H1 (cell line): ENCODE results near the gene SAP30L. TPM values are rescaled to one million over a fixed set of nuclear protein-coding genes. Genes with fewer than 3 reads are reported as not detected.

ENCODE experiments used
- CTCF ChIA-PET: fragments of 300-600 bp; sonication (Branson Sonifier 250); formaldehyde crosslinking; loops from one replicate; lab custom pipeline; 2021; ENCODE audit not compliant: partially characterized antibody; lab: Charles Lee
- POLR2A ChIA-PET: fragments of 300-600 bp; sonication (Branson Sonifier 250); formaldehyde crosslinking; loops from one replicate; lab custom pipeline; 2021; ENCODE audit warnings: inconsistent platforms; ENCODE audit not compliant: partially characterized antibody; lab: Charles Lee
- DNase-seq, 2 experiments: peaks; one replicate each; pipeline versions ENCODE4 v3.0.0 to v3.0.0-alpha.2; 2010 to 2022; ENCODE audit warnings: low spot score in 2 of 2, low read depth in 1 of 2, mixed read lengths in 1 of 2
- FAIRE-seq: peaks from 2 replicates; lab custom pipeline; 2011; peaks lifted over from hg19 to GRCh38; lab: Jason Lieb, UNC
- H2AFZ ChIP-seq: 2 replicates; pipeline ENCODE4 v1.8.1; 2012; ENCODE audit warnings: low read length, inconsistent platforms
- H2AK5ac ChIP-seq: 2 replicates; pipeline ENCODE4 v1.6.1; 2013; ENCODE audit warnings: low read depth, low read length
- H2BK120ac ChIP-seq: replicated peaks from 2 replicates; pipeline ENCODE3; 2013; ENCODE audit warnings: low read depth, low read length, inconsistent platforms
- H2BK12ac ChIP-seq: 2 replicates; pipeline ENCODE4 v1.6.1; 2013; ENCODE audit warnings: low read depth, low read length
- H2BK15ac ChIP-seq: 2 replicates; pipeline ENCODE4 v1.6.1; 2013; ENCODE audit warnings: low read length
- H2BK20ac ChIP-seq: 2 replicates; pipeline ENCODE4 v1.6.1; 2013; ENCODE audit warnings: low read length
- H2BK5ac ChIP-seq: 2 replicates; pipeline ENCODE4 v1.6.1; 2013; ENCODE audit warnings: low read depth, low read length
- H3K14ac ChIP-seq: 2 replicates; pipeline ENCODE4 v1.6.1; 2013; ENCODE audit warnings: inconsistent platforms; ENCODE audit not compliant: insufficient read length
- H3K18ac ChIP-seq: 2 replicates; pipeline ENCODE4 v1.6.1; 2013; ENCODE audit warnings: low read length; ENCODE audit errors: extremely low read depth
- H3K23ac ChIP-seq: 2 replicates; pipeline ENCODE4 v1.6.1; 2013; ENCODE audit warnings: inconsistent platforms; ENCODE audit not compliant: insufficient read length
- H3K23me2 ChIP-seq: 2 replicates; pipeline ENCODE4 v1.6.1; 2013; ENCODE audit warnings: low read depth, low read length
- H3K27ac ChIP-seq: 2 replicates; pipeline ENCODE4 v1.6.1; 2011; ENCODE audit warnings: low read depth, low read length, inconsistent platforms
- H3K27me3 ChIP-seq, 4 experiments: replicated peaks in 1 of 4; 1 replicate in 1 of 4; 2 replicates in 3 of 4; pipeline versions ENCODE4 v1.6.1 to v1.8.1; 2011 to 2013; ENCODE audit warnings: low read length in 3 of 4, mild to moderate bottlenecking in 3 of 4, inconsistent platforms in 2 of 4, mixed read lengths in 2 of 4, moderate library complexity in 1 of 4; ENCODE audit not compliant: control insufficient read depth in 3 of 4, insufficient read depth in 3 of 4; ENCODE audit errors: extremely low read depth in 1 of 4
- H3K36me3 ChIP-seq, 4 experiments: 2 replicates each; pipeline versions ENCODE4 v1.6.1 to v1.8.1; 2011 to 2013; ENCODE audit warnings: mild to moderate bottlenecking in 4 of 4, low read length in 3 of 4, moderate library complexity in 2 of 4, control low read depth in 1 of 4, inconsistent platforms in 1 of 4; ENCODE audit not compliant: insufficient read depth in 4 of 4, control insufficient read depth in 2 of 4
- H3K4ac ChIP-seq: replicated peaks from 2 replicates; pipeline ENCODE3; 2013; ENCODE audit warnings: low read length, low read depth, mixed read lengths, inconsistent platforms; ENCODE audit not compliant: insufficient read length
- H3K4me1 ChIP-seq, 4 experiments: replicated peaks in 1 of 4; 1 replicate in 1 of 4; 2 replicates in 3 of 4; pipeline versions ENCODE4 v1.6.1 to v1.8.1; 2011 to 2013; ENCODE audit warnings: low read length in 3 of 4, inconsistent platforms in 2 of 4, mixed read lengths in 1 of 4; ENCODE audit not compliant: insufficient read depth in 4 of 4, control insufficient read depth in 3 of 4
- H3K4me2 ChIP-seq, 2 experiments: 2 replicates each; pipeline versions ENCODE4 v1.6.1 to v1.8.1; 2011 to 2013; ENCODE audit warnings: low read depth in 2 of 2, low read length in 2 of 2, control low read depth in 1 of 2, inconsistent platforms in 1 of 2, mild to moderate bottlenecking in 1 of 2; ENCODE audit not compliant: insufficient read depth in 1 of 2
- H3K4me3 ChIP-seq, 4 experiments: fragments of 200-600, 300-600 bp in 1 of 4; sonication (generic), shearing (Covaris generic), sonication (Bioruptor Twin) in 1 of 4; 2 replicates each; pipeline versions ENCODE4 v1.5.1 to v1.8.1; 2011 to 2016; ENCODE audit warnings: low read length in 4 of 4, low read depth in 3 of 4, control low read depth in 2 of 4, inconsistent platforms in 2 of 4, mild to moderate bottlenecking in 2 of 4, mixed read lengths in 1 of 4, moderate library complexity in 1 of 4; ENCODE audit not compliant: insufficient read depth in 2 of 4; ENCODE audit errors: extremely low read depth in 1 of 4
- H3K56ac ChIP-seq: replicated peaks from 2 replicates; pipeline ENCODE3; 2013; ENCODE audit warnings: low read depth, mild to moderate bottlenecking, mixed read lengths, low read length, inconsistent platforms; ENCODE audit not compliant: insufficient read length
- H3K79me1 ChIP-seq: 2 replicates; pipeline ENCODE4 v1.6.1; 2013; ENCODE audit warnings: low read depth, low read length, control low read depth
- H3K79me2 ChIP-seq, 2 experiments: 2 replicates each; pipeline versions ENCODE4 v1.6.1 to v1.8.1; 2012 to 2013; ENCODE audit warnings: low read length in 2 of 2, mild to moderate bottlenecking in 2 of 2, inconsistent platforms in 1 of 2; ENCODE audit not compliant: insufficient read depth in 2 of 2, control insufficient read depth in 1 of 2
- H3K9ac ChIP-seq, 4 experiments: replicated peaks in 1 of 4; 1 replicate in 1 of 4; 2 replicates in 3 of 4; pipeline versions ENCODE4 v1.6.1 to v1.8.1; 2011 to 2013; ENCODE audit warnings: low read depth in 3 of 4, low read length in 3 of 4, control low read depth in 2 of 4, mild to moderate bottlenecking in 2 of 4, moderate library complexity in 2 of 4, inconsistent platforms in 1 of 4; ENCODE audit errors: extremely low read depth in 1 of 4
- H3K9me3 ChIP-seq, 2 experiments: 2 replicates each; pipeline versions ENCODE4 v1.6.1 to v1.8.1; 2012 to 2013; ENCODE audit warnings: mild to moderate bottlenecking in 2 of 2, moderate library complexity in 2 of 2, control low read depth in 1 of 2, inconsistent platforms in 1 of 2, low read depth in 1 of 2, low read length in 1 of 2, mixed read lengths in 1 of 2; ENCODE audit not compliant: insufficient read depth in 2 of 2
- H4K20me1 ChIP-seq, 2 experiments: replicated peaks in 1 of 2; 2 replicates each; pipeline versions ENCODE3 to v1.8.1; 2011 to 2013; ENCODE audit warnings: inconsistent platforms in 2 of 2, low read length in 2 of 2, mild to moderate bottlenecking in 1 of 2; ENCODE audit not compliant: insufficient read depth in 2 of 2, control insufficient read depth in 1 of 2
- H4K5ac ChIP-seq: 2 replicates; pipeline ENCODE4 v1.6.1; 2013; ENCODE audit warnings: low read length, low read depth, mixed read lengths, inconsistent platforms; ENCODE audit not compliant: insufficient read length
- H4K8ac ChIP-seq: 2 replicates; pipeline ENCODE4 v1.8.0; 2013; ENCODE audit warnings: mild to moderate bottlenecking, moderate library complexity, low read length, inconsistent platforms; ENCODE audit not compliant: insufficient read depth; ENCODE audit errors: extremely low read depth
- H4K91ac ChIP-seq: replicated peaks from 2 replicates; pipeline ENCODE3; 2013; ENCODE audit warnings: low read length, mixed read lengths, inconsistent platforms; ENCODE audit not compliant: insufficient read length
- CBX5 ChIP-seq: fragments of 300-800, 300-1000 bp; sonication (generic); IDR thresholded peaks from 2 replicates; pipeline ENCODE4 v1.7.1; 2016; ENCODE audit warnings: antibody characterized with exemption, low read length, low read depth
- CBX8 ChIP-seq: fragments of 300-800, 300-1000 bp; sonication (generic); IDR thresholded peaks from 2 replicates; pipeline ENCODE4 v1.7.1; 2016; ENCODE audit warnings: low read depth, low read length, borderline replicate concordance
- CTBP2 ChIP-seq: IDR thresholded peaks from 2 replicates; pipeline ENCODE4 v1.7.0; 2011; ENCODE audit warnings: borderline replicate concordance, mild to moderate bottlenecking, moderate library complexity, mixed read lengths, low read length; ENCODE audit not compliant: insufficient read depth, insufficient read length
- EZH2 ChIP-seq: fragments of 200-600 bp; sonication (generic); IDR thresholded peaks from 2 replicates; pipeline ENCODE4 v1.7.1; 2012; ENCODE audit warnings: low read depth, mild to moderate bottlenecking, moderate library complexity, low read length, inconsistent platforms; ENCODE audit not compliant: severe bottlenecking
- FOSL1 ChIP-seq: IDR thresholded peaks from 2 replicates; pipeline ENCODE4 v1.6.1; 2011; ENCODE audit warnings: mild to moderate bottlenecking, low read depth, low read length, moderate library complexity; ENCODE audit not compliant: insufficient read depth
- KDM5A ChIP-seq: fragments of 200-600 bp; IDR thresholded peaks from 2 replicates; pipeline ENCODE4 v1.7.1; 2012; ENCODE audit warnings: mild to moderate bottlenecking, low read length, inconsistent platforms, mixed read lengths
- POU5F1 ChIP-seq: IDR thresholded peaks from 2 replicates; pipeline ENCODE4 v1.6.1; 2011; ENCODE audit warnings: low read depth, mild to moderate bottlenecking, low read length, moderate library complexity
- RAD21 ChIP-seq, 2 experiments: IDR thresholded peaks in 1 of 2; conservative IDR thresholded peaks in 1 of 2; 2 replicates each; pipeline ENCODE4 v1.6.1; 2011; ENCODE audit warnings: low read depth in 2 of 2, low read length in 2 of 2, improper control_type of control experiment in 1 of 2, inconsistent platforms in 1 of 2, mild to moderate bottlenecking in 1 of 2, moderate library complexity in 1 of 2
- SUZ12 ChIP-seq: fragments of 200-600 bp; sonication (generic); IDR thresholded peaks from 2 replicates; pipeline ENCODE4 v1.6.1; 2012; ENCODE audit warnings: mild to moderate bottlenecking, inconsistent platforms, low read length, moderate library complexity, mixed read lengths
- WGBS, 2 experiments: shearing (Covaris generic) in 1 of 2; methylation state at CpG; one replicate each; pipeline versions ENCODE4 v1.1.6 to v1.1.7; 2013 to 2015; ENCODE audit warnings: low lambda C conversion rate in 2 of 2, mixed read lengths in 2 of 2, inconsistent platforms in 1 of 2, low coverage in 1 of 2, missing lambda C conversion rate in 1 of 2; ENCODE audit not compliant: insufficient replicate concordance in 2 of 2, insufficient coverage in 1 of 2, insufficient read length in 1 of 2; ENCODE audit errors: extremely low coverage in 1 of 2, missing lambda C conversion rate in 1 of 2; 5-methylcytosine and 5-hydroxymethylcytosine counted together
- polyA plus RNA-seq, 7 experiments: library from polyadenylated mRNA; depleted of rRNA in 3 of 7; stranded (reverse) in 5 of 7; unstranded in 2 of 7; fragments of >200 nt in 5 of 7; fragments of 200-250 nt in 2 of 7; gene quantifications; 1 replicate in 5 of 7; 2 replicates in 1 of 7; 4 replicates in 1 of 7; pipeline versions ENCODE4 v1.2.1 to v1.2.3, GENCODE V29; 2011 to 2013; ENCODE audit warnings: missing spikeins in 2 of 7, mixed read lengths in 2 of 7
- total RNA-seq: library from RNA; stranded (reverse); fragmentation: NEBNext Ultra II Directional; extraction: Animal tissue kit (Norgen Biotek cat#: 25700); gene quantifications from 2 replicates; pipeline ENCODE4 v1.2.1, GENCODE V29; 2021

Gene SAP30L
- total and polyA plus RNA-seq, 2 of the 8 experiments (the other 6 are each of a cell fraction or from before 2014, with no cell fraction given) = 12.2 to 31.5 TPM

DNA sequence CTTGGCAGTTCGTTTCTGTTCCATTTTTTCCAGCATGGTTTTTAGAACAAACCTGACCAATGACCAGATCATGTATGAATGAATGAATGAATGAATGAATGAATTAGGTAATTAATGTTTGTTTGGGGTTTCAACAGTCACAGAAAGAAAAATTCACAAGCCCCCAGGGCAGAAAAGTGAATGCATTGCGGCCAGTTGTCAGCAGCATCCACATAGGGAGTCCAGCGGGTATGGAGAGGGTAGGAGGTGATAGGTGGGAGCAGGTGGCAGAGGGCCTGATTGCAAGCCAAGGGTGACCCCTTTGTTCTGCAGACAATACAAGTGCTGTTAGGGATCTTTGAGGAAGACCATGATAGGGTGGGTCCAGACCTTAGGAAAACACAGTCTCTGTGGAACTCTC lies 49.7 kb upstream of the SAP30L start:
- Histone ChIP-seq H3K4me2 (0 out of 4 replicates have a peak overlapping the region, but pooled peaks of 1 of the 2 experiments have one; percentile 6), H4K8ac (no peak overlapping the region), H2AFZ (no peak overlapping the region), H3K27ac (no peak overlapping the region), H4K91ac (no peak overlapping the region), H2BK120ac (peak overlapping the region; percentile 18), H3K36me3 (no peaks in the 10 kb centered on the region), H3K79me2 (no peaks in the 10 kb centered on the region), H3K14ac (no peak overlapping the region), H3K4me1 (peaks cover 4 to 10% (median 7%) of the 10 kb centered on the region in 4 experiments), H2BK12ac (peak overlapping the region; percentile 88; the same call in 1 of the 2 replicates), H3K9ac (no peak overlapping the region), H2BK20ac (peak overlapping the region; percentile 44; the same call in 1 of the 2 replicates), H3K27me3 (no peaks in the 10 kb centered on the region), H3K79me1 (no peaks in the 10 kb centered on the region), H3K4ac (peak overlapping the region; percentile 63)
- CTCF ChIA-PET = interaction anchor here (1.4 kb wide), 2 partner anchors 199 to 220 kb away, joined by 3 read pairs; no protein-coding TSS in a partner anchor
- FAIRE-seq (no peak), DNase-seq (no peak)
- WGBS, 2 experiments = 88% methylated on average over 3 of the region's 3 CpGs; no CpG with 5 or more reads in 1 of the 2 experiments
- TF ChIP-seq CBX5 (no peak), FOSL1 (no peak), POU5F1 (no peak), CTBP2 (no peak), KDM5A (no peak), CBX8 (no peak), EZH2 (no peak), SUZ12 (no peak), RAD21 (IDR thresholded peaks at IDR 0.05 in 1 of 2, conservative IDR thresholded peaks at IDR 0.05 in 1 of 2; ENCODE audit: low read depth in 2 of 2, low read length in 2 of 2) (no peak)
- TF ChIP-seq, all 59 proteins: peak for 0
- Histone ChIP-seq H3K56ac (no peak overlapping the region), H3K23ac (no peak overlapping the region), H3K9me3 (no peaks in the 10 kb centered on the region), H2BK5ac (no peak overlapping the region), H3K23me2 (no peaks in the 10 kb centered on the region), H2BK15ac (0 out of 2 replicates have a peak overlapping the region, but pooled peaks have one; percentile 53), H3K4me3 (no peak overlapping the region), H2AK5ac (no peak overlapping the region), H4K20me1 (no peaks in the 10 kb centered on the region), H4K5ac (no peak overlapping the region), H3K18ac (no peak overlapping the region)
- POLR2A ChIA-PET = no interaction called here
